Measurements from ENCODE around the gene SUGCT.

Gene SUGCT

GRCh38 chr7:40437498-40437897 lies 302.7 kb downstream of the SUGCT start:
- no peak overlapping the region for H3K27ac ChIP-seq
- no peak for TF ChIP-seq CTCF (conservative IDR thresholded peaks at IDR 0.05)

DNA sequence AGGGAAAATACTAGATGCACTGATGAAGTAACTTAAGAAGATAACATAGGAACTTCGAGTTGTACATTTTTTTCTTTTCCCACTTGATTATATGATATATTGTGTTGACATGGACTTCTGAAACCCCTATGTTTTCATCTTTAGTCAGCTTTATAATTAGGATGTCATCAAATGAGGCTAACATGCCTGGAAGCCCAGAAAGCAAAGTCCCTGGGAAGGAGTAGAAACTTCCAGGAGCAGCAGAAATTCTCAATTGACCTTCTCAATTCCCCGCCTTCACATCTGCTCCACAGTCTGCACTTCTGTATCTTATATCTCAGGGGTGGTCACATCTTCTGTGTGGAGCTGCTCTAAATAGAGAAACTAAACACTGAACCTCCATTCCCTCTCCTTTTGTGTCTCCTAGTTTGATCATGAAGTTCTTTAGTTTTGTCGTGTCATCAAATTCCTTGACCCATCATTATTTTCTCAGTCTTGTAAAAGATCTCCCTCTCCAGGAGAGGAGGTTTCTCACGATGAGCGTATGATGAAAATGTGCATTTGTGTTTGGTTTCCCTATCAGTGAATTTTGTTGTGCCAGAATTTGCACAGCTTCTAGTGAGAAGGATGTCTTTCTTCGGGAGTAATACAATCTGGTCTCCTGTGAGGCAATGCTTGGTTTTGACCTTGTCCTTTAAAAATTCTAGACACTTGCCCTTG lies 303.3 kb downstream of the SUGCT start:
- no peak overlapping the region for H3K27ac ChIP-seq
- TF ChIP-seq CTCF (conservative IDR thresholded peaks at IDR 0.05): no peak

DNA sequence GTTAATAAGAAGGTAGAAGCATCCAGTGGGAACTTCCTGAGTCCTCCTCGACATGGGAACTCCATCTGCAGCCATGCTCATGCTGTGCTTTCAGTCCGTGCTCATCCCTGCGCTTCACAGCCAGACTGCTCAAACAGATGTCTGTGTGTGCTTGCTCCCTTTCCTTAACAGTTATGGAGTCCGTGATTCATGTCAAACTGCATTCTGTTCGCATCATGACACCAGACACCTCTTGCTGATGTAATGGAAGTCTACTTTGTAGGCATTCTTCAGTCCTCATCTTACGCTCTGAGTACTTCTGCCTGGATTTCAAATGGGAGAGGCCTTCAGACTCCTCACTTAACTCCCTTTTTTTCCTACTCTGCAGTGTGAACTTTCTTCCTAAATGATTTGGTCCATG lies 304.9 kb downstream of the SUGCT start:
- no peak for TF ChIP-seq CTCF (conservative IDR thresholded peaks at IDR 0.05)
- H3K27ac ChIP-seq: no peak overlapping the region

GRCh38 chr7:40447345-40447744 lies 312.5 kb downstream of the SUGCT start:
- no peak overlapping the region for H3K27ac ChIP-seq
- TF ChIP-seq CTCF (conservative IDR thresholded peaks at IDR 0.05): no peak

DNA sequence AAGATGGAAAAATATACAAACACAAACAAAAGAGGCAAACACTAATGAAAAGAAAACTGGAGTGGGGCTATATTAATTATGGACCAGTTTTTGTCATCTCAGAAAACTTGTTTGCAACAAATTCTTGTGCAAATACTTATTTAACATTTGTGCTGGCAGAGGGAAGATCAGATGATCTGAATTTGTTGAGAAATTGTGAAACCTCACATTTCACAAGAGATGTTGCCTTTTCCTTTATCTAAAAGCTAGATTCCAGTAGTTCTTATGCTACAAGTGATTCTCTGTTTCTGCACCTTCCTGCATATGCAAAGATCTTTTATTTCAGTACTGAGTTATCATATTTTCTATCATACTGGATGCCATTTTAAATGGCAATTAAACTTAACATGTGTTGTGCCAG lies 320.7 kb downstream of the SUGCT start:
- no peak for TF ChIP-seq CTCF (conservative IDR thresholded peaks at IDR 0.05)
- H3K27ac ChIP-seq: no peak overlapping the region

DNA sequence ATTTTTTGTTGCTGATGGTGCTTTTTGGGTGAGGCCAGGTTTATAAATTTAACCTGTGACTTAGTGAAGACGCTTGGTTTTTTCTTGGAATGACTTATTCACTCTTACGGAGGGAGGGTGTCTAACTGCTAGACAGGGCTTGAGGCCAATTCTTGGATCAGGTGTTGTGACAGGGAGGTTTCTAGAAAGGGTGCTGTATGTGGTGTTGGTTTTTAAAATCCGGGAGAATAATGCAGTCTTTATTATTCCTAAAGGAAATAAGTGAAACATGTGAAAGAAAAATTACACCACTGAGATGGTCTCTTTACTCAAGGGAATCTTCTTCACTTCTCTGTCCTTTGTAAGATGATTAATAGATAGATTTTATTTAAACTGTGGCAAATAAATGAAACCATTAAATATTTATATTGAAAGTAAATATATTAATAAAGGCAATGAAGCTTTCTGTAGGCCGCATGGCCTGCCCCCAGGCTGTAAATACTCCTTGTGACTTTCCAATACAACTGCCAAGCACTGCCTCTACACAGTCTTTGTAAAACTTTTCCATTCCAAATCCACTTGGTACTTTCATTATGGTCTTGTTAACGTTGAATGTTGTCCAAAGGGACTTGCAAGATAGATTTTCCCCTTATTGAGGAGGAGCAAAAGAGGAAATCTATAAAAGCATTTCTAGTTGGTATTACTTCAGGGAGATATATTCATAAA lies 323.1 kb downstream of the SUGCT start:
- no peak for TF ChIP-seq CTCF (conservative IDR thresholded peaks at IDR 0.05)
- H3K27ac ChIP-seq: no peak overlapping the region

- no peak for TF ChIP-seq CTCF (conservative IDR thresholded peaks at IDR 0.05)
Measured at GRCh38 chr7:40463446-40463845, 328.6 kb downstream of the SUGCT start.

More at GRCh38 chr7:40463446-40463845, 328.6 kb downstream of the SUGCT start:
- no peak overlapping the region for H3K27ac ChIP-seq
